NCI-H1694 treated with DMSO at 0.1 percent for 48 hours (cell line): ENCODE results near the gene ALOX15B.
"Not testable (repeated sequence)": the region's sequence is repeated elsewhere in the genome, so short reads cannot be mapped to it uniquely, and the experiment has no call there.

Source experiments
- DNase-seq: peaks from one replicate; lab custom pipeline; 2025; lab: John Stamatoyannopoulos, UW

Gene ALOX15B

GRCh38 chr17:8041249-8041928 lies 2.5 kb downstream of the ALOX15B start:
- DNase-seq, result peak; percentile 79

GRCh38 chr17:8041979-8042378 lies 3.1 kb downstream of the ALOX15B start:
- DNase-seq, result no peak

- DNase-seq, result no peak
These were observed 6.3 kb downstream of the ALOX15B start for GRCh38 chr17:8044819-8045810.

- DNase-seq, result no peak
These were observed 7.6 kb downstream of the ALOX15B start for GRCh38 chr17:8046306-8046928.

- no peak for DNase-seq
These were observed 8.3 kb downstream of the ALOX15B start for GRCh38 chr17:8046929-8047768.

- no peak for DNase-seq
These were observed 8.9 kb downstream of the ALOX15B start for GRCh38 chr17:8047769-8048110.

- no peak for DNase-seq
These were observed 9.4 kb downstream of the ALOX15B start for GRCh38 chr17:8048236-8048635.

GRCh38 chr17:8048736-8049135 lies 9.9 kb downstream of the ALOX15B start:
- DNase-seq, result no peak

GRCh38 chr17:8051831-8052230 lies 13.0 kb downstream of the ALOX15B start:
- no peak for DNase-seq

GRCh38 chr17:8052256-8053252 lies 13.7 kb downstream of the ALOX15B start:
- DNase-seq, result no peak

GRCh38 chr17:8053600-8053999 lies 14.7 kb downstream of the ALOX15B start:
- no peak for DNase-seq

- no peak for DNase-seq
These were observed 17.0 kb downstream of the ALOX15B start for GRCh38 chr17:8055851-8056231.

- no peak for DNase-seq
These were observed 17.5 kb downstream of the ALOX15B start for GRCh38 chr17:8056232-8056975.

GRCh38 chr17:8056976-8057625 lies 18.2 kb downstream of the ALOX15B start:
- DNase-seq, result no peak

GRCh38 chr17:8057691-8058114 lies 18.8 kb downstream of the ALOX15B start:
- DNase-seq, result peak; percentile 94

- DNase-seq, result no peak
These were observed 20.3 kb downstream of the ALOX15B start for GRCh38 chr17:8059131-8059530.

- peak; percentile 77 for DNase-seq
These were observed 21.4 kb downstream of the ALOX15B start for GRCh38 chr17:8060274-8060673.

- not testable (repeated sequence) for DNase-seq
These were observed 23.0 kb downstream of the ALOX15B start for GRCh38 chr17:8061851-8062250.

GRCh38 chr17:8062435-8062806 lies 23.6 kb downstream of the ALOX15B start:
- no peak for DNase-seq
